Measurements from ENCODE around the gene NUDT9.
"Not testable (repeated sequence)": the region's sequence is repeated elsewhere in the genome, so short reads cannot be mapped to it uniquely, and the experiment has no call there.

The NUDT9 gene

DNA sequence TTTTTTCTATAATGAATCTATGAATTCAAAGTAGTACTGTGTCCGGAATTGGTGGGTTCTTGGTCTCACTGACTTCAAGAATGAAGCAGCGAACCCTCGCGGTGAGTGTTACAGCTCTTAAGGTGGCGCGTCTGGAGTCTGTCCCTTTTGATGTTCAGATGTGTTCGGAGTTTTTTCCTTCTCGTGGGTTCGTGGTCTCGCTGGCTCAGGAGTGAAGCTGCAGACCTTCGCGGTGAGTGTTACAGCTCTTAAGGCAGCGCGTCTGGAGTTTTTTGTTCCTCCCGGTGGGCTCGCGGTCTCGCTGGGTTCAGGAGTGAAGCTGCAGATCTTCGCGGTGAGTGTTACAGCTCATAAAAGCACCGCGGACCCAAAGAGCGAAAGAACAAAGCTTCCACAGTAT, 27.3 kb upstream of the NUDT9 start:
- ATAC-seq (ENCODE audit: low read depth); H3K9me3 Mint-ChIP-seq; H3K4me1 Mint-ChIP-seq; H3K4me3 Mint-ChIP-seq; H3K27ac Mint-ChIP-seq; H3K36me3 Mint-ChIP-seq; H3K27me3 Mint-ChIP-seq; DNase-seq (ENCODE audit: low spot score in 2 of 2): not testable (repeated sequence)

DNA sequence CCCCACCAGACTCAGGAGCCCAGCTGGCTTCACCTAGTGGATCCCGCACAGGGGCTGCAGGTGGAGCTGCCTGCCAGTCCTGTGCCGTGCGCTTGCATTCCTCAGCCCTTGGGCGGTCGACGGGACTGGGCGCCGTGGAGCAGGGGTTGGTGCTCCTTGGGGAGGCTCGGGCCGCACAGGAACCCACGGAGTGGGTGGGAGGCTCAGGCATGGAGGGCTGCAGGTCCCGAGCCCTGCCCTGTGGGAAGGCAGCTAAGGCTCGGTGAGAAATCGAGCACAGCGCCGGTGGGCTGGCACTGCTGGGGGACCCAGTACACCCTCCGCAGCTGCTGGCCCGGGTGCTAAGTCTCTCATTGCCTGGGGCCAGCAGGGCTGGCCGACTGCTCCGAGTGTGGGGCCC, 26.5 kb upstream of the NUDT9 start:
- H3K27me3 Mint-ChIP-seq; H3K27ac Mint-ChIP-seq; H3K9me3 Mint-ChIP-seq; ATAC-seq (ENCODE audit: low read depth); H3K4me1 Mint-ChIP-seq; H3K4me3 Mint-ChIP-seq; DNase-seq (ENCODE audit: low spot score in 2 of 2); H3K36me3 Mint-ChIP-seq: not testable (repeated sequence)

DNA sequence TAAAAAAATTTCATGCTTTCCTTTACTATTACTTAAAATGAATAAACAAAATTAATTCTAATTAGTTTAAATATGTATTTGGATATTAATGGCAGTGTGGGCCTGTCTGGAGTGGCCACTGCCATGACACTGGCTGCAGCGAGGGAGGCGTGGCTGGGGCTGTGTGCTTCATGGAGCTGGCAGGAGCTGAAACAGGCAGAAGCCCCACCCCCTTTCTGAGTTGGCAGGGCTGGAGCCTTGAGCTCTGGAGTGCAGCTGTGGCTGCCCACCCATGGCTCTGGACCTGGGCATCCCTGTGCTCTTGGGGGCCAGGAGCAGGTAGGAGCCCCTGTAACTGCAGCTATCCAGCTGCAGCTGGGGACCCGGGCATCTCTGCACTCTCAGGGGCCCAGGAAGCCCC, 23.2 kb upstream of the NUDT9 start:
- Mint-ChIP-seq H3K27ac (no peak overlapping the region), H3K4me1 (no peaks in the 10 kb centered on the region), H3K27me3 (no peaks in the 10 kb centered on the region), H3K9me3 (no peaks in the 10 kb centered on the region), H3K4me3 (no peak overlapping the region), H3K36me3 (no peaks in the 10 kb centered on the region)
- ATAC-seq (ENCODE audit: low read depth) (no peak), DNase-seq (ENCODE audit: low spot score in 2 of 2) (no peak)

DNA sequence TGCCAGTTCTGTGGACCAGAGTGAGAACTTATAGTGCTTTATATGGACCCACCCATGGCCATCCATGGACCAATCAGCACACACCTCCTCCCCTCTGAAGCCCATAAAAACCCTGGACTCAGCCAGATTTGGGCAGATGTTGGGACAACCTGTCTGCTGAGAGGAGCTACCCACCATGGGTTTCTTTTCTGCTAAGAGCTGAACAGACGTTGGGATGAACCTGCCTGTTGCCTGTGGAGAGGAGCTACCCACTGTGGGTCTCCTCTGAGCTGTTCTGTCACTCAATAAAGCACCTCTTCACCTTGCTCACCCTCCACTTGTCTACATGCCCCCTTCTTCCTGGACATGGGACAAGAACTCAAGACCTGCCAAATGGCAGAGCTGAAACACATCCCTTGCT, 22.4 kb upstream of the NUDT9 start:
- Mint-ChIP-seq H3K9me3 (no peaks in the 10 kb centered on the region), H3K27ac (no peak overlapping the region), H3K4me3 (no peak overlapping the region), H3K36me3 (no peaks in the 10 kb centered on the region), H3K27me3 (no peaks in the 10 kb centered on the region), H3K4me1 (no peaks in the 10 kb centered on the region)
- DNase-seq (ENCODE audit: low spot score in 2 of 2), result no peak
- ATAC-seq (ENCODE audit: low read depth), result no peak

DNA sequence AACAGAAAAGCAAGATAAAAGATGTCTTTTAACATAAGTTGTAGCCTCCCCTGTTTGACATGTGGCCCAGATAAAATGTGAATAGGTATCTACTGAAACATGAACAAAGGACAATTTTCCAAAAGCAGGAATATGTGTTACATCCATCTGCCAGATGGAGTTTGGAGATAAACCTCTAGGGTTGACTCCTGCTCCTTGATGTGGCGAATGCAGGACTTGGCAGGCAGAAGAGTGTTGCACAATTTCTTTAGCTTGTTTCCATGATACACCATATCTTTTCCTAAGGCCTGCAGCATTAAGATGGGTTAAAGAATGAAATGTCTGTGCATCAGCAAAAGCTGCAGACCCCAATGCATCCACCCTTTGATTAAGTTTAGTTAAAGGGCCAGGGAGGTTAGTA, 18.6 kb upstream of the NUDT9 start:
- H3K36me3 Mint-ChIP-seq, result not testable (repeated sequence)

DNA sequence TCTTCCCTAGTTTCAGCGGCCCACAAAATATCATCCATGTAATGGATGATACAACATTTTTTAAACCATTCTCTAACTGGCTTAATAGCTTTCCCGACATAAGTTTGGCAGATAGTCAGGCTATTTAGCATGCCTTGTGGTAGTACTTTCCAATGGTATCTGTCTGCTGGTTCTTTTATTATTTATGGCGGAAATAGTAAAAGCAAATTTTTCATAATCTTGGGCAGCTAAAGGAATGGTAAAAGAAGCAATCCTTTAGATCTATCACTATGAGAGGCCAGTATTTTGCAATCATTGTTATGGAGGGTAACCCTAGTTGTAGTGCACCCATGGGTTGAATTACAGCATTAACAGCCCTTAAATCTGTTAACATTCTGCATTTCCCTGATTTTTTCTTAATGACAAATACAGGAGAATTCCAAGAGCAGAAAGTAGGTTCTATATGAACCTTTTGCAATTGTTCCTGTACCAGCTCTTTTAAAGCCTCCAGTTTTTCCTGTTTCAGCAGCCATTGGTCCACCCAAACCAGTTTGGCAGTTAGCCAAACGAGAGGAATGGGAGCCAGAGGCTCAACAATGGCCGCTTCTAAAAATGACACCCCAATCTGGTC, 17.1 kb upstream of the NUDT9 start:
- ATAC-seq (ENCODE audit: low read depth) (no peak), DNase-seq (ENCODE audit: low spot score in 2 of 2) (no peak)
- Mint-ChIP-seq H3K4me3 (no peak overlapping the region), H3K27ac (no peak overlapping the region), H3K36me3 (no peaks in the 10 kb centered on the region), H3K27me3 (peaks cover 10% of the 10 kb centered on the region), H3K4me1 (peaks cover 8% of the 10 kb centered on the region), H3K9me3 (no peaks in the 10 kb centered on the region)

More for the DNA sequence above, 18.6 kb upstream of the NUDT9 start:
- DNase-seq (ENCODE audit: low spot score in 2 of 2); H3K27ac Mint-ChIP-seq; H3K4me3 Mint-ChIP-seq; H3K9me3 Mint-ChIP-seq; H3K4me1 Mint-ChIP-seq; H3K27me3 Mint-ChIP-seq; ATAC-seq (ENCODE audit: low read depth): not testable (repeated sequence)

DNA sequence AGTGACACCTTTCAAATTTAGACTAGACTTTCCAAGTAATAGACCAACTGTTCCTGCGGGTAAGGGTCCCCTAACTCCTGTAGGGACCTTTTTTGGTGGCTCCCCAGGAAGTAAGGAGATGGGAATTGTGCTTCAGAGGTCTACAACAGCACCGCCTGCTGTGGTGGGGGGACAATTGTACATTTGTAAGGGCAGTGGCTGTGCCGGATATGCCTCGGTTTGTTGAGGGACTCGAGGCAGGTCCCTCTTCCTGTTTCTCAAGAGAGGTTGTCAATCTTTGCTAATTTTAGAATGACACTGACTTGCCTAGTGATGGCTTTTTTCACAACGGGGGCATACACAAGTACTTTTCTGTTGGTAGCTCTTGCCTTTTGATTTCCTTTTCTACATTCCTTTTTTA, 15.9 kb upstream of the NUDT9 start:
- DNase-seq (ENCODE audit: low spot score in 2 of 2) (no peak), ATAC-seq (ENCODE audit: low read depth) (peak; percentile 47)
- Mint-ChIP-seq H3K9me3 (no peaks in the 10 kb centered on the region), H3K36me3 (no peaks in the 10 kb centered on the region), H3K27ac (no peak overlapping the region), H3K4me1 (peaks cover 8% of the 10 kb centered on the region), H3K4me3 (peak overlapping the region; percentile 48), H3K27me3 (peaks cover 10% of the 10 kb centered on the region)

DNA sequence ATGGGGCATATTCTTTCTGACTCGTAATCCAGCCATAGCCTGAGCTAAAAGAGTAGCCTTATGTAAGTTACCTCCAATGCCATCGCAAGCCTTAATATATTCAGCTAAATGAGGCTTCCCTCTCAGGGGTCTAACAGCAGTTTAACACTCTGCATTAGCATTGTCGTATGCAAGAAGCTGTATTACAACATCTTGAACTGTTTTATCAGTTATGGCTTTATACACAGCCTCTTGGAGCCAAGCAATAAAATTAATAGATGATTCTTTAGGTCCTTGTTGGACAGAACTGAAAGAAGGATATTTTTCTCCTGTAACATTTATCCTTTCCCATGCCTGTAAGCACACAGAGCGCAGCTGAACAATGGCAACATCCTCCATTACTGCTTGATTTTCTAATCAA, 15.5 kb upstream of the NUDT9 start:
- H3K36me3 Mint-ChIP-seq; H3K27me3 Mint-ChIP-seq; H3K27ac Mint-ChIP-seq; H3K4me1 Mint-ChIP-seq; ATAC-seq (ENCODE audit: low read depth); DNase-seq (ENCODE audit: low spot score in 2 of 2); H3K9me3 Mint-ChIP-seq: not testable (repeated sequence)
- peak overlapping the region; percentile 48 for H3K4me3 Mint-ChIP-seq

DNA sequence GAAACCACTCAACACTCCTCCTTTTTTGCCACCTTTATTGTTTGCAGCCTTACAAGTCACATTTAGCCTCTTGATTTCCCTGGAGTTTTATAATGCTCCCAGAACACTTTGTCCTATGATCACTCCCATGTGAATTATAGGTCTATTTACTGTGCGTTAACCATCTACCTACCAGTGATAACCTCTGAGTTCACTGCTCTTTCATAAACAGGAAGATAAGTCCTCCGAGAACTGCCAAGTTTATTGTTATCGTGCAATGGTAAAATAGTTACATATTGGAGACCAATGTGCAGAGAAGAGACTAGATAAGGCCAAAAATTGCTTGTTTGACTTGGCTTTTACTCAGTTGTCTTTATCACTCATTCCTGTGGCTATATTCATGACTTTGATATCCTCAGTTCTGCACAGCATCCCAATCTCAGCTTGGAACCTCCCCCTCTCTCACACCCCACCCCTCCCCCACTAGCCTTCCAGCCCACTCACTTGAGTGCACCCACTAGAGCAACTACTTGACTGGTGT, 12.9 kb upstream of the NUDT9 start:
- no peak overlapping the region for H3K4me3 Mint-ChIP-seq
- peaks cover 2% of the 10 kb centered on the region for H3K36me3 Mint-ChIP-seq
- peaks cover 10% of the 10 kb centered on the region for H3K27me3 Mint-ChIP-seq
- no peaks in the 10 kb centered on the region for H3K9me3 Mint-ChIP-seq
- no peak for DNase-seq (ENCODE audit: low spot score in 2 of 2)
- ATAC-seq (ENCODE audit: low read depth), result no peak
- H3K27ac Mint-ChIP-seq, result no peak overlapping the region
- H3K4me1 Mint-ChIP-seq, result peaks cover 8% of the 10 kb centered on the region

DNA sequence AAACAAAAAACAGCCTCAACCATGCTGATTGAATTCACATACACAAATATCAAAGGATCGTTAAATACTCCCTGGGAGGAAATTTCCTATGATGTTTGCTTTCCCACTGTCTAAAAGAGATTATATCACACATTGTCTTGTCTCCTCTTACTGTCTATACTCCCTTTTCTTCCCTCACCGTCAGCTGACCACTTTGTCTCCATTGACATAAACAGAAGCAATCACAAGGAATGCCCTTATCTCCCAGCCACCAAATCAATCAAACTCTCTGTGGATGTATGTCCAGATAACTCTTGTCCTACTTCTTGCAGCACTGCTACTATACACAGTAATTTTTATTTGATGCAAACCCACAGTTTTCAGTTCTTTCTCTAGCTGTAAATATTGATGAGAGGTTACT, 12.2 kb upstream of the NUDT9 start:
- no peak overlapping the region for H3K27ac Mint-ChIP-seq
- DNase-seq (ENCODE audit: low spot score in 2 of 2), result no peak
- peaks cover 10% of the 10 kb centered on the region for H3K27me3 Mint-ChIP-seq
- no peak overlapping the region for H3K4me3 Mint-ChIP-seq
- H3K36me3 Mint-ChIP-seq, result peaks cover 2% of the 10 kb centered on the region
- ATAC-seq (ENCODE audit: low read depth), result no peak
- peaks cover 8% of the 10 kb centered on the region for H3K4me1 Mint-ChIP-seq
- H3K9me3 Mint-ChIP-seq, result no peaks in the 10 kb centered on the region

DNA sequence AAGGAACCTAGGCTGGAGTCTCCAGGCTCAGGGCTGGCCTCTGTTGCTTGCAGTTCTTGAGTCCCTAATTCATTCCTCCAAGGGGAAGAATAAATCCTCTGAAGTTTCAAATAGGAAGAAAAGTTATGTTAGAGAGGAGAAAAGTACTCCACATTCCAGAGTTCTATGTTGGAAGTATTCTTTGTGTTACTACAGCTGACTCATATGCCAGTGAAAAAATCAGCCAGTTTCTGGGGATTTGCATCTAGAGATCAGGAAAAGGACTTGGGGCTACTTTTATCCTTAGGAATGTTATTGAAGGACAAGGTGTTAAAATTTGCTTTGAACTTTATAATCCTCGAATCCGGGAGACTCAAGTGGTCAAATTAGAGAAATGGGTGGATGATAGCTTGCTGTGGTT, 11.7 kb upstream of the NUDT9 start:
- H3K27ac Mint-ChIP-seq, result no peak overlapping the region
- H3K27me3 Mint-ChIP-seq, result peaks cover 10% of the 10 kb centered on the region
- H3K4me1 Mint-ChIP-seq, result peaks cover 8% of the 10 kb centered on the region
- peaks cover 2% of the 10 kb centered on the region for H3K36me3 Mint-ChIP-seq
- ATAC-seq (ENCODE audit: low read depth) (no peak), DNase-seq (ENCODE audit: low spot score in 2 of 2) (no peak)
- H3K4me3 Mint-ChIP-seq, result no peak overlapping the region
- no peaks in the 10 kb centered on the region for H3K9me3 Mint-ChIP-seq

DNA sequence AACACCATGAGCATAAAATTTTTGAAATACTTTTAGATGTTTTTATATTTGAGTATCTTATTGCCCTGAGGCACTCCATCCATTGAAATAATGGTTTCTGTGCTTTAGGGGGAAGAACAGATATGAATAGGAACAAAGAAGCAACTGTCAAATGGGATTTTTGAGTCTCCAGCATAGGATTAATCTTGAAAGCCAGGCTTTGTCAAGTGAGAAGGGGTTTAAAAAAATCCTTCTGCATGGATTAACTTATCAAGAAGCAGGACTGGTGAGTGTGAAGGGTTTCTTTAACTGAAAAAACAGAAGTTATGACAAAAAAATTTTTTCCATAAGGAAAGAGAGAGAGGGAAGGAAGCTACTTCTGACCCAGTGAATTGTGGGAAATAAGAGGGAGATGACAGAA, 7.6 kb upstream of the NUDT9 start:
- ATAC-seq (ENCODE audit: low read depth), result no peak

DNA sequence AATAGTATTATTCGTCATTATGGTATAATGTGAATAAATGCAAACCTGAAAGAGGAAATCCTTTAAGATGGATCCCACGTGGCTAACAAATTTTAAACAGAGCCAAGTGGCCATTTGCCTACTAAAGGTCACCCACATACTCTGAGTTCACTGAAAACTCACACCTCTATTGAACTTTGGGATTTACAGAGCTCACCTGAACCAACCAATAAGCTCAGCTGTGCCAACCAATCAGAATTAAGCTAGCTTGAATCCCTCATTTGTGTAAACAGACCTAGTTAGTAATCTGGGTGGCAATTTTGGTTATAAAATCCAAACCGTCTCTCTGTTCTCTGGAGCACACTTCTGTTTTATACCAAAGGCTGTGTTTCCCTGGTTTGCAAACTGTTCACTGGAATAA, 5.4 kb upstream of the NUDT9 start:
- H3K9me3 Mint-ChIP-seq, result no peaks in the 10 kb centered on the region
- no peak overlapping the region for H3K4me3 Mint-ChIP-seq
- H3K27ac Mint-ChIP-seq, result no peak overlapping the region
- DNase-seq (ENCODE audit: low spot score in 2 of 2), result no peak
- H3K36me3 Mint-ChIP-seq, result peaks cover 2% of the 10 kb centered on the region
- no peak for ATAC-seq (ENCODE audit: low read depth)
- peaks cover 2% of the 10 kb centered on the region for H3K4me1 Mint-ChIP-seq
- no peaks in the 10 kb centered on the region for H3K27me3 Mint-ChIP-seq

More for the DNA sequence above, 7.6 kb upstream of the NUDT9 start:
- Mint-ChIP-seq H3K27me3 (peaks cover 4% of the 10 kb centered on the region), H3K4me3 (no peak overlapping the region), H3K27ac (no peak overlapping the region), H3K36me3 (peaks cover 2% of the 10 kb centered on the region), H3K4me1 (no peaks in the 10 kb centered on the region), H3K9me3 (no peaks in the 10 kb centered on the region)
- no peak for DNase-seq (ENCODE audit: low spot score in 2 of 2)

DNA sequence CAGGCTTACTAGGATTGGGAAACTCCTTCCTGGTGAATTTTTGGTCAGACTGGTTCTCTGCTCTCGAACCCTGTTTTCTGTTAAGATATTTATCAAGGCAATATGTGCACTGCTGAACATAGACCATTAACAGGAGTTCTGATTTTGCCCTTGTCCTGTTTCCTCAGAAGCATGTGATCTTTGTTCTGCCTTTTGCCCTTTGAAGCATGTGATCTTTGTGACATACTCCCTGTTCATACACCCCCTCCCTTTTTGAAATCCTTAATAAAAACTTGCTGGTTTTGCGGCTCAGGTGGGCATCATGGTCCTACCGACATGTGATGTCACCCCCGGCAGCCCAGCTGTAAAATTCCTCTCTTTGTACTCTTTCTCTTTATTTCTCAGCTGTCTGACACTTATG, 4.0 kb upstream of the NUDT9 start:
- not testable (repeated sequence) for H3K27me3 Mint-ChIP-seq; H3K4me3 Mint-ChIP-seq; DNase-seq (ENCODE audit: low spot score in 2 of 2); H3K27ac Mint-ChIP-seq; H3K9me3 Mint-ChIP-seq; H3K4me1 Mint-ChIP-seq; H3K36me3 Mint-ChIP-seq; ATAC-seq (ENCODE audit: low read depth)

DNA sequence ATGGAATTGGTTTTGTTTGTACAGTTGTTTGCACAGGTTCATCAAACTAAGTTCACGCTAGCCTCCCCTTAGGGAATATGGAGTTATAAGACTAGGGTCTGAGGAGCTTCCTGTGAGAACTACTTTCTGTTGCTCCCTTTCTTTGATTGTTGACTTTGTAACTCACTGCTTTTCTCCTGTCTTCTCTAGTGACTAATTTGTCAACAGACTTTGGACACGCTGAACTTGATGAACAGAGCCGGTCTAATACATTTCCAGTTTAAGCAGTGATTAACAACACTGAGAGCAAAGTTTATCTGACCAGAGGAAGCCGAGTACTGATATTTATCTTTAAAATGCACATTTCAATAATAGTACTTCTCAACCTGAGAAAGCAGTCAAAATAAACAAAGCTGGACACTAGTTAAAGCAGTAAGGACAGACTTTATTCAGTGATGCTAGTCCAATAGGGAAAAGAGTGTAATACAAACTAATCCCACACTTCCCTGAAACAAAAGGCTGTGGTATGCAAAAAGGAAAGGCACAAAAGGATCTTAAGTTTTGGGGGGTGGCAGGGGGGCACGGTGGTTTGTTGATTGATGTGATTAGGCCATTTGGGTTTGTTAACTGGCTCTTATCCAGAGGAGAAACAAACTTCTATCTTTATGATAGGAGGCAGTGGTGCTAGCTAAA, 2.7 kb upstream of the NUDT9 start:
- H3K9me3 Mint-ChIP-seq, result no peaks in the 10 kb centered on the region
- no peak for DNase-seq (ENCODE audit: low spot score in 2 of 2)
- no peak overlapping the region for H3K4me3 Mint-ChIP-seq
- peaks cover 10% of the 10 kb centered on the region for H3K4me1 Mint-ChIP-seq
- no peak overlapping the region for H3K27ac Mint-ChIP-seq
- H3K27me3 Mint-ChIP-seq, result no peaks in the 10 kb centered on the region
- ATAC-seq (ENCODE audit: low read depth), result no peak
- no peaks in the 10 kb centered on the region for H3K36me3 Mint-ChIP-seq

Data from memory B cell (primary cell).